Skeletal muscle tissue (tissue), 4 donors: Measurements from ENCODE around the gene ZNF300. TPM values are rescaled to one million over a fixed set of nuclear protein-coding genes. Genes with fewer than 3 reads are reported as not detected.
"Not testable (repeated sequence)": the region's sequence is repeated elsewhere in the genome, so short reads cannot be mapped to it uniquely, and the experiment has no call there.

Experiments used
- H3K27ac ChIP-seq: one replicate; pipeline ENCODE4 v1.7.0; 2013; ENCODE audit warnings: mild to moderate bottlenecking, low read depth, low read length, inconsistent platforms
- H3K27me3 ChIP-seq, 3 donors: one replicate each; pipeline ENCODE4 v1.7.0; 2013; ENCODE audit warnings: low read length in 3 of 3; ENCODE audit not compliant: control insufficient read depth in 3 of 3, insufficient read depth in 3 of 3
- H3K36me3 ChIP-seq, 3 donors: one replicate each; pipeline ENCODE4 v1.7.0; 2013; ENCODE audit warnings: low read length in 3 of 3; ENCODE audit not compliant: control insufficient read depth in 3 of 3, insufficient read depth in 3 of 3
- H3K4me1 ChIP-seq, 3 donors: one replicate each; pipeline ENCODE4 v1.7.0; 2013; ENCODE audit warnings: low read length in 3 of 3, mild to moderate bottlenecking in 3 of 3; ENCODE audit not compliant: control insufficient read depth in 3 of 3, insufficient read depth in 3 of 3
- H3K4me3 ChIP-seq, 3 donors: one replicate each; pipeline ENCODE4 v1.7.0; 2013; ENCODE audit warnings: low read length in 3 of 3
- H3K9ac ChIP-seq, 3 donors: one replicate each; pipeline ENCODE4 v1.7.0; 2013; ENCODE audit warnings: low read length in 3 of 3, mild to moderate bottlenecking in 3 of 3, moderate library complexity in 2 of 3, low read depth in 1 of 3
- H3K9me3 ChIP-seq, 3 donors: one replicate each; pipeline ENCODE4 v1.7.0; 2013; ENCODE audit warnings: low read length in 3 of 3; ENCODE audit not compliant: control insufficient read depth in 3 of 3
- total RNA-seq: library from RNA; depleted of rRNA; stranded (reverse); fragments of >200 nt; gene quantifications from one replicate; pipeline ENCODE4 v1.2.3, GENCODE V29; 2014
- donor health status: Osteomylitis.

The ZNF300 gene
- total RNA-seq, 1 donor from 2014 or later, result 5.2 TPM

GRCh38 chr5:150901446-150901845, 3.3 kb downstream of the ZNF300 start:
- Histone ChIP-seq H3K36me3 (peaks cover 2 to 19% (median 9%) of the 10 kb centered on the region in 3 donors), H3K4me1 (peaks cover 0 to 3% (median 0%) of the 10 kb centered on the region in 3 donors), H3K4me3 (no peak overlapping the region), H3K27ac (no peak overlapping the region), H3K9ac (no peak overlapping the region), H3K9me3 (peaks cover 8 to 44% (median 19%) of the 10 kb centered on the region in 3 donors), H3K27me3 (no peaks in the 10 kb centered on the region)

- H3K27me3 ChIP-seq, result no peaks in the 10 kb centered on the region
- H3K4me1 ChIP-seq, result no peaks in the 10 kb centered on the region
- H3K36me3 ChIP-seq, result peaks cover 2 to 21% (median 9%) of the 10 kb centered on the region in 3 donors
- H3K9ac ChIP-seq, result no peak overlapping the region
- H3K27ac ChIP-seq, result no peak overlapping the region
- H3K9me3 ChIP-seq, result peaks cover 21 to 69% (median 30%) of the 10 kb centered on the region in 3 donors
- peak overlapping the region in 1 of 3 donors; percentile 9 for H3K4me3 ChIP-seq
Measured at GRCh38 chr5:150895431-150896428, 9.1 kb downstream of the ZNF300 start.

- H3K27ac ChIP-seq, result no peak overlapping the region
- H3K9me3 ChIP-seq, result peaks cover 0 to 8% (median 6%) of the 10 kb centered on the region in 3 donors
- no peak overlapping the region for H3K9ac ChIP-seq
- no peak overlapping the region for H3K4me3 ChIP-seq
- H3K4me1 ChIP-seq, result no peaks in the 10 kb centered on the region
- H3K36me3 ChIP-seq, result no peaks in the 10 kb centered on the region
- H3K27me3 ChIP-seq, result no peaks in the 10 kb centered on the region
Measured at GRCh38 chr5:150879358-150879757, 25.4 kb downstream of the ZNF300 start.

GRCh38 chr5:150862070-150862469, 42.7 kb downstream of the ZNF300 start:
- Histone ChIP-seq H3K27me3 (no peaks in the 10 kb centered on the region), H3K4me1 (no peaks in the 10 kb centered on the region), H3K9me3 (peaks cover 4 to 11% (median 6%) of the 10 kb centered on the region in 3 donors), H3K9ac (no peak overlapping the region), H3K36me3 (no peaks in the 10 kb centered on the region), H3K27ac (no peak overlapping the region), H3K4me3 (no peak overlapping the region)

- Histone ChIP-seq H3K36me3 (no peaks in the 10 kb centered on the region), H3K9me3 (peaks cover 3 to 7% (median 6%) of the 10 kb centered on the region in 3 donors), H3K4me1 (no peaks in the 10 kb centered on the region), H3K27me3 (no peaks in the 10 kb centered on the region), H3K4me3 (no peak overlapping the region), H3K27ac (no peak overlapping the region), H3K9ac (no peak overlapping the region)
Measured at GRCh38 chr5:150860246-150860821, 44.4 kb downstream of the ZNF300 start.

GRCh38 chr5:150856700-150857099, 48.1 kb downstream of the ZNF300 start:
- not testable (repeated sequence) for H3K27ac ChIP-seq, H3K36me3 ChIP-seq, H3K4me3 ChIP-seq, H3K27me3 ChIP-seq, H3K9ac ChIP-seq, H3K9me3 ChIP-seq, H3K4me1 ChIP-seq

- no peaks in the 10 kb centered on the region for H3K36me3 ChIP-seq
- no peaks in the 10 kb centered on the region for H3K4me1 ChIP-seq
- H3K27me3 ChIP-seq, result no peaks in the 10 kb centered on the region
- no peak overlapping the region for H3K27ac ChIP-seq
- no peak overlapping the region for H3K9ac ChIP-seq
- H3K4me3 ChIP-seq, result no peak overlapping the region
- no peaks in the 10 kb centered on the region for H3K9me3 ChIP-seq
Measured at GRCh38 chr5:150853561-150853960, 51.2 kb downstream of the ZNF300 start.

- no peaks in the 10 kb centered on the region for H3K27me3 ChIP-seq
- H3K36me3 ChIP-seq, result no peaks in the 10 kb centered on the region
- H3K27ac ChIP-seq, result no peak overlapping the region
- H3K4me1 ChIP-seq, result no peaks in the 10 kb centered on the region
- no peak overlapping the region for H3K4me3 ChIP-seq
- no peaks in the 10 kb centered on the region for H3K9me3 ChIP-seq
- no peak overlapping the region for H3K9ac ChIP-seq
Measured at GRCh38 chr5:150851039-150851438, 53.7 kb downstream of the ZNF300 start.

GRCh38 chr5:150848271-150848670, 56.5 kb downstream of the ZNF300 start:
- Histone ChIP-seq H3K27ac (no peak overlapping the region), H3K4me1 (no peaks in the 10 kb centered on the region), H3K4me3 (no peak overlapping the region), H3K27me3 (no peaks in the 10 kb centered on the region), H3K9me3 (no peaks in the 10 kb centered on the region), H3K9ac (no peak overlapping the region), H3K36me3 (no peaks in the 10 kb centered on the region)

- Histone ChIP-seq H3K9ac (no peak overlapping the region), H3K4me1 (no peaks in the 10 kb centered on the region), H3K27me3 (no peaks in the 10 kb centered on the region), H3K9me3 (no peaks in the 10 kb centered on the region), H3K36me3 (no peaks in the 10 kb centered on the region), H3K27ac (no peak overlapping the region), H3K4me3 (no peak overlapping the region)
Measured at GRCh38 chr5:150847334-150847695, 57.5 kb downstream of the ZNF300 start.
